SK-N-SH (cell line): ENCODE results near the gene PMEPA1. TPM values are rescaled to one million over a fixed set of nuclear protein-coding genes. Genes with fewer than 3 reads are reported as not detected.

Experiments used
- CTCF ChIA-PET: fragments of 300-600, 350-600 bp; formaldehyde crosslinking; extraction: SDS; loops from one replicate; lab custom pipeline; 2021; lab: Yijun Ruan, JAX
- POLR2A ChIA-PET: fragments of 350-600 bp; sonication (Branson Sonifier 250); formaldehyde crosslinking; extraction: SDS; loops from one replicate; lab custom pipeline; 2020; ENCODE audit warnings: antibody characterized with exemption, inconsistent platforms; lab: Yijun Ruan, JAX
- DNase-seq: peaks from one replicate; pipeline ENCODE4 v3.0.0; 2012
- H2AFZ ChIP-seq: fragments of 200-600 bp; sonication (generic); 2 replicates; pipeline ENCODE4 v1.8.1; 2016; ENCODE audit warnings: antibody characterized with exemption, mild to moderate bottlenecking, low read depth
- H3F3A ChIP-seq: fragments of 200-600 bp; sonication (generic); replicated peaks from 2 replicates; pipeline ENCODE3; 2016; ENCODE audit warnings: antibody characterized with exemption, mild to moderate bottlenecking; ENCODE audit not compliant: insufficient read depth
- H3K27ac ChIP-seq, 2 experiments: fragments of 200-500 bp in 1 of 2; fragments of 200-600 bp in 1 of 2; sonication (Bioruptor generic) in 1 of 2; sonication (generic), shearing (Covaris generic) in 1 of 2; 2 replicates each; pipeline versions ENCODE4 v1.5.1 to v1.6.1; 2014 to 2016; ENCODE audit warnings: low read depth in 2 of 2, inconsistent platforms in 1 of 2, low read length in 1 of 2, mild to moderate bottlenecking in 1 of 2, mixed read lengths in 1 of 2
- H3K27me3 ChIP-seq: fragments of 200-600 bp; sonication (generic), shearing (Covaris generic); 2 replicates; pipeline ENCODE4 v1.6.1; 2016; ENCODE audit warnings: mixed run types; ENCODE audit not compliant: insufficient read depth
- H3K36me3 ChIP-seq, 2 experiments: fragments of 200-500 bp in 1 of 2; fragments of 200-600 bp in 1 of 2; sonication (Bioruptor generic) in 1 of 2; sonication (generic) in 1 of 2; replicated peaks in 1 of 2; 2 replicates each; pipeline versions ENCODE3 to v1.5.1; 2014 to 2016; ENCODE audit warnings: low read length in 1 of 2, mild to moderate bottlenecking in 1 of 2; ENCODE audit not compliant: insufficient read depth in 2 of 2, control insufficient read depth in 1 of 2
- H3K4me1 ChIP-seq, 2 experiments: fragments of 200-500 bp in 1 of 2; fragments of 200-600 bp in 1 of 2; sonication (Bioruptor generic) in 1 of 2; sonication (generic), shearing (Covaris generic) in 1 of 2; 2 replicates each; pipeline versions ENCODE4 v1.5.1 to v1.6.1; 2014 to 2016; ENCODE audit warnings: low read depth in 1 of 2, low read length in 1 of 2, mixed run types in 1 of 2; ENCODE audit not compliant: insufficient read depth in 2 of 2, control insufficient read depth in 1 of 2
- H3K4me2 ChIP-seq: fragments of 200-600 bp; sonication (generic), shearing (Covaris generic); 2 replicates; pipeline ENCODE4 v1.6.1; 2017; ENCODE audit warnings: mixed run types
- H3K4me3 ChIP-seq, 2 experiments: fragments of 200-500 bp in 1 of 2; fragments of 200-600 bp in 1 of 2; sonication (Bioruptor generic) in 1 of 2; sonication (generic), shearing (Covaris generic) in 1 of 2; 2 replicates each; pipeline versions ENCODE4 v1.5.1 to v1.8.1; 2014 to 2016; ENCODE audit warnings: low read depth in 2 of 2, inconsistent platforms in 1 of 2, low read length in 1 of 2, mild to moderate bottlenecking in 1 of 2, mixed read lengths in 1 of 2, moderate library complexity in 1 of 2
- H3K79me2 ChIP-seq: fragments of 200-600 bp; sonication (generic); 2 replicates; pipeline ENCODE4 v1.8.1; 2017; ENCODE audit warnings: mild to moderate bottlenecking; ENCODE audit not compliant: insufficient read depth
- H3K9ac ChIP-seq: fragments of 200-600 bp; sonication (generic); 2 replicates; pipeline ENCODE4 v1.6.1; 2017; ENCODE audit warnings: mixed run types
- H3K9me2 ChIP-seq: fragments of 200-600 bp; sonication (generic); 2 replicates; pipeline ENCODE4 v1.6.1; 2017; ENCODE audit warnings: mixed run types
- H3K9me3 ChIP-seq: fragments of 200-600 bp; sonication (generic); 2 replicates; pipeline ENCODE4 v1.6.1; 2017; ENCODE audit warnings: mixed run types, mild to moderate bottlenecking, moderate library complexity
- H4K20me1 ChIP-seq: fragments of 200-600 bp; sonication (generic); 2 replicates; pipeline ENCODE4 v1.6.1; 2017; ENCODE audit warnings: mild to moderate bottlenecking, mixed run types; ENCODE audit not compliant: insufficient read depth
- CHD2 ChIP-seq: fragments of 150-350 bp; IDR thresholded peaks from 2 replicates; pipeline ENCODE4 v1.6.1; 2018; ENCODE audit warnings: low read length; ENCODE audit not compliant: partially characterized antibody
- ELF1 ChIP-seq: IDR thresholded peaks from 2 replicates; pipeline ENCODE4 v1.4.0; 2012
- GABPA ChIP-seq: IDR thresholded peaks from 2 replicates; pipeline ENCODE4 v1.4.0; 2012; ENCODE audit warnings: low read depth, mild to moderate bottlenecking
- GATA2 ChIP-seq: sonication (generic); formaldehyde crosslinking; IDR thresholded peaks from 2 replicates; pipeline ENCODE4 v1.5.0; 2020; ENCODE audit warnings: mild to moderate bottlenecking, missing genetic modification reagents
- MEF2A ChIP-seq: IDR thresholded peaks from 2 replicates; pipeline ENCODE4 v1.4.0; 2012; ENCODE audit warnings: low read depth, borderline replicate concordance
- NFIC ChIP-seq: IDR thresholded peaks from 2 replicates; pipeline ENCODE4 v1.4.0; 2012; ENCODE audit warnings: borderline replicate concordance
- NRF1 ChIP-seq: IDR thresholded peaks from 2 replicates; pipeline ENCODE4 v1.6.1; 2012; ENCODE audit warnings: low read depth, mild to moderate bottlenecking, low read length
- PBX3 ChIP-seq: IDR thresholded peaks from 2 replicates; pipeline ENCODE4; 2012
- POLR2AphosphoS5 ChIP-seq: IDR thresholded peaks from 2 replicates; pipeline ENCODE4 v1.6.1; 2012; ENCODE audit warnings: low read depth, low read length
- RCOR1 ChIP-seq: fragments of 150-350 bp; IDR thresholded peaks from 2 replicates; pipeline ENCODE4 v1.6.1; 2017; ENCODE audit warnings: antibody characterized with exemption, low read length
- REST ChIP-seq: IDR thresholded peaks from 2 replicates; pipeline ENCODE4 v1.6.1; 2012; ENCODE audit warnings: mild to moderate bottlenecking, low read depth, low read length, moderate library complexity
- RXRA ChIP-seq: IDR thresholded peaks from 2 replicates; pipeline ENCODE4 v1.4.0; 2012; ENCODE audit warnings: low read depth, mild to moderate bottlenecking, borderline replicate concordance
- SIN3A ChIP-seq: IDR thresholded peaks from 2 replicates; pipeline ENCODE4 v1.6.1; 2012; ENCODE audit warnings: low read depth, mild to moderate bottlenecking, low read length, moderate library complexity, borderline replicate concordance
- TAF1 ChIP-seq: IDR thresholded peaks from 2 replicates; pipeline ENCODE4 v1.6.1; 2012; ENCODE audit warnings: low read depth, mild to moderate bottlenecking, low read length, moderate library complexity, borderline replicate concordance
- TCF12 ChIP-seq: IDR thresholded peaks from 2 replicates; pipeline ENCODE4 v1.4.0; 2012
- YY1 ChIP-seq: IDR thresholded peaks from 2 replicates; pipeline ENCODE4 v1.4.0; 2012; ENCODE audit warnings: low read depth, mild to moderate bottlenecking
- ZBTB33 ChIP-seq: IDR thresholded peaks from 2 replicates; pipeline ENCODE4 v1.4.0; 2012; ENCODE audit warnings: low read depth, borderline replicate concordance
- WGBS: methylation state at CpG from one replicate; pipeline ENCODE4 v1.1.6; 2017; ENCODE audit warnings: low lambda C conversion rate; 5-methylcytosine and 5-hydroxymethylcytosine counted together
- polyA plus RNA-seq, 3 experiments: library from polyadenylated mRNA; depleted of rRNA; stranded (reverse); fragments of >200 nt; gene quantifications; 2 replicates each; pipeline ENCODE4 v1.2.3, GENCODE V29; 2012
- TF ChIP-seq, protein P1 (sequence below): IDR thresholded peaks from 2 replicates; pipeline ENCODE4 v1.4.0; 2012; ENCODE audit warnings: low read depth, borderline replicate concordance
- TF ChIP-seq, protein P2 (sequence below): fragments of 200-600 bp; sonication (generic); IDR thresholded peaks from 2 replicates; pipeline ENCODE4 v1.6.1; 2017; ENCODE audit warnings: antibody characterized with exemption, mild to moderate bottlenecking, moderate library complexity

The PMEPA1 gene
- polyA plus RNA-seq, 1 of the 3 experiments (the other 2 are of a cell fraction) = 7.1 TPM

DNA sequence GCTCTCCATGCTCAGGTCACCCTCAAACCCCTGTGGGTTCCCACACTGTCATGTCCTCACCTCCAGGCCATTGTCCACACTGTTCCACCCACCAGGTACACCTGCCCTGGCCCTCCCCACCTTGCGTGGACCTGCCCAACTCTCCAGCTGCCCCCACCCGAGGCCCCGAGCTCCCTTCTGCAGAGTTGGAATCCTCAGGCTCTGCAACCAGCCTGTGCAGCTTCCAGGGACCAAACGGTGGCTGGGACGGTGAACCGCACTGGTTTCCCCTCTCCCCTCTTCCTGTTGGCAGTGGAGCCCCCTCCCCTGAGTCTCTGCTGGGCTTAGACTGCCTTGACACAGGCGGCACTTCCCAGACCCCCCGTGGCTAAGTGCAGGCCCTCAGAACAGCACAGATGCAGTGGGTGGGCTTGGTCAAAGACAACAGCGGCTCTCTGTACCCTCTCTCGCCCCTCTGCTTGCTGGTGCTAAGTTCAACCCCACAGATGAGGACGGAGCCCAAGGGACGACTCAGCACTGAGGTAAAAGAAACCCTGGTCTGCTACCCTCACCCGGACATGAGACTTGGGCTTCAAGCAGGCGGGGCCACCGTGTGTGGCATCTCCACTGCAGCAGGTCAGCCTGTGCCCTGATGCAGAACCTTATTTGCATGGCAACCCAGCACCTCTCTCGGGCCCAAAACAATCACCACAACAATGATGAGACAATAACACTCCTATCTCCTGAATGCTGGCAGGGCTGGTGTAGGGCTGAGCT lies 100.6 kb downstream of the PMEPA1 start (continued):
- no peak for TF ChIP-seq YY1
- TF ChIP-seq, protein P1, sequence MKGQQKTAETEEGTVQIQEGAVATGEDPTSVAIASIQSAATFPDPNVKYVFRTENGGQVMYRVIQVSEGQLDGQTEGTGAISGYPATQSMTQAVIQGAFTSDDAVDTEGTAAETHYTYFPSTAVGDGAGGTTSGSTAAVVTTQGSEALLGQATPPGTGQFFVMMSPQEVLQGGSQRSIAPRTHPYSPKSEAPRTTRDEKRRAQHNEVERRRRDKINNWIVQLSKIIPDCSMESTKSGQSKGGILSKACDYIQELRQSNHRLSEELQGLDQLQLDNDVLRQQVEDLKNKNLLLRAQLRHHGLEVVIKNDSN = no peak

DNA sequence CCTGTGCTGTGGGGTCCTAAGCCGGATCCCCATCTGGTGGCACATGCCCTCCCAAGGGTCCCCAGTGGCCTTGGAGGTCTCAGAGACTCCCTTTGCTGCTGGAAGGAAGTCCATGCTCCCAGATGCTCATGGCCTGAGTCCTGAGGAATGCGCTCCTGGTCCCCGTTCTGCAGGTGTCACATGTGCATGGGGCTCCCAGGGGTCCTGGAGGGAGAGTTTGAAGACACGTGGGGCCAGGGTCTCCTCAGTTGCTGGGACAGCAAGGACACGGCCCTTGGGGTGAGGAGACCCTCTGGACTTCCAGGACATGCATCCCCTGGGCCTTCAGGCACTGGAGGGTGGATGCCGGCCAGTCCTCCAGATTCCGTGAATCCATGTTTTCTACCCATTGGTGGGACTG lies 101.3 kb downstream of the PMEPA1 start:
- H4K20me1 ChIP-seq = no peaks in the 10 kb centered on the region
- TF ChIP-seq ELF1 (no peak), NFIC (no peak), PBX3 (no peak), MEF2A (no peak), CHD2 (no peak), REST (no peak), RXRA (no peak), RCOR1 (no peak), NRF1 (no peak), POLR2AphosphoS5 (no peak), GATA2 (CRISPR knock-in tag) (no peak), ZBTB33 (no peak), GABPA (no peak), TCF12 (no peak), TAF1 (no peak), SIN3A (no peak)
- TF ChIP-seq, protein P2, sequence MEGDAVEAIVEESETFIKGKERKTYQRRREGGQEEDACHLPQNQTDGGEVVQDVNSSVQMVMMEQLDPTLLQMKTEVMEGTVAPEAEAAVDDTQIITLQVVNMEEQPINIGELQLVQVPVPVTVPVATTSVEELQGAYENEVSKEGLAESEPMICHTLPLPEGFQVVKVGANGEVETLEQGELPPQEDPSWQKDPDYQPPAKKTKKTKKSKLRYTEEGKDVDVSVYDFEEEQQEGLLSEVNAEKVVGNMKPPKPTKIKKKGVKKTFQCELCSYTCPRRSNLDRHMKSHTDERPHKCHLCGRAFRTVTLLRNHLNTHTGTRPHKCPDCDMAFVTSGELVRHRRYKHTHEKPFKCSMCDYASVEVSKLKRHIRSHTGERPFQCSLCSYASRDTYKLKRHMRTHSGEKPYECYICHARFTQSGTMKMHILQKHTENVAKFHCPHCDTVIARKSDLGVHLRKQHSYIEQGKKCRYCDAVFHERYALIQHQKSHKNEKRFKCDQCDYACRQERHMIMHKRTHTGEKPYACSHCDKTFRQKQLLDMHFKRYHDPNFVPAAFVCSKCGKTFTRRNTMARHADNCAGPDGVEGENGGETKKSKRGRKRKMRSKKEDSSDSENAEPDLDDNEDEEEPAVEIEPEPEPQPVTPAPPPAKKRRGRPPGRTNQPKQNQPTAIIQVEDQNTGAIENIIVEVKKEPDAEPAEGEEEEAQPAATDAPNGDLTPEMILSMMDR = no peak
- TF ChIP-seq, protein P1 = no peak

More for the DNA sequence above, 101.3 kb downstream of the PMEPA1 start:
- Histone ChIP-seq H2AFZ (no peak overlapping the region), H3K79me2 (no peaks in the 10 kb centered on the region), H3K9me2 (no peaks in the 10 kb centered on the region), H3K4me2 (no peak overlapping the region), H3K27ac (no peak overlapping the region), H3K27me3 (no peaks in the 10 kb centered on the region), H3F3A (no peaks in the 10 kb centered on the region), H3K36me3 (no peaks in the 10 kb centered on the region), H3K9me3 (no peaks in the 10 kb centered on the region), H3K4me3 (no peak overlapping the region), H3K4me1 (no peaks in the 10 kb centered on the region), H3K9ac (no peak overlapping the region)
- ChIA-PET CTCF (interaction anchor here (1.1 to 4.3 kb wide), 3 partner anchors 11 to 14 kb away, joined by 3 to 19 read pairs (median 3); partner anchors contain the start of gene ZBP1), POLR2A (no interaction called here)
- WGBS = 73% methylated on average over 3 of the region's 7 CpGs
- no peak for DNase-seq
